ENCODE data around the gene TBC1D10A.

Gene TBC1D10A, protein sequence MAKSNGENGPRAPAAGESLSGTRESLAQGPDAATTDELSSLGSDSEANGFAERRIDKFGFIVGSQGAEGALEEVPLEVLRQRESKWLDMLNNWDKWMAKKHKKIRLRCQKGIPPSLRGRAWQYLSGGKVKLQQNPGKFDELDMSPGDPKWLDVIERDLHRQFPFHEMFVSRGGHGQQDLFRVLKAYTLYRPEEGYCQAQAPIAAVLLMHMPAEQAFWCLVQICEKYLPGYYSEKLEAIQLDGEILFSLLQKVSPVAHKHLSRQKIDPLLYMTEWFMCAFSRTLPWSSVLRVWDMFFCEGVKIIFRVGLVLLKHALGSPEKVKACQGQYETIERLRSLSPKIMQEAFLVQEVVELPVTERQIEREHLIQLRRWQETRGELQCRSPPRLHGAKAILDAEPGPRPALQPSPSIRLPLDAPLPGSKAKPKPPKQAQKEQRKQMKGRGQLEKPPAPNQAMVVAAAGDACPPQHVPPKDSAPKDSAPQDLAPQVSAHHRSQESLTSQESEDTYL

DNA sequence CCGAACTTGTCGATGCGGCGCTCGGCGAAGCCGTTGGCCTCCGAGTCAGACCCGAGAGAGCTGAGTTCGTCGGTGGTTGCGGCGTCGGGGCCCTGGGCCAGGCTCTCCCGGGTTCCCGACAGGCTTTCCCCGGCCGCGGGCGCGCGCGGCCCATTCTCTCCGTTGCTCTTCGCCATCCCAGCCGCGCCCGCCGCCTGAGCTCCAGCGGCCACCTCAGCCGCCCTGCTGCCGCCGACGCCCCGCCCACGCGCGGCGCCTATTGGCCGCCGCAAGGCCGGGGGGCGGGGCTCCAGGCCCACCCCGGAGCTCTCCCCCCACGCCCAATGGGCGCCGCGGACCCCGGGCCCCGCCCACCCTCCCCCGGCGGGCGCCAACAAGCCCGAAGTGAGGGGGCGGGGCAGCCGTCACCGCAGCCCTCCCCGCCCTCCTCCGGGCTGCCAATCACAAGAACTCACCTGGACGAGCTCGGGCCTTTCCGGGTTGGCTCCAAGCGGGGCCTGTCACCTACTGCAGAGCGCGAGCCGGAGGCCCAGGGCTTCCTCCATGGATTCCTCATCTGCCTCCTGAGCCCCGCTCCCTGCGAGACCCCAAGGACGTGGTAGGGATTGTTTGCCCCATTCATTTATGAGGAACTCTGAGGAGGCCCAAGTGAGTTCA, at the start of gene TBC1D10A:
TSS of gene TBC1D10A (minus strand) at position 236 of the 657 bp plus-strand sequence. CDS start at position 176, 60 bp downstream.
- TF ChIP-seq, protein P1, sequence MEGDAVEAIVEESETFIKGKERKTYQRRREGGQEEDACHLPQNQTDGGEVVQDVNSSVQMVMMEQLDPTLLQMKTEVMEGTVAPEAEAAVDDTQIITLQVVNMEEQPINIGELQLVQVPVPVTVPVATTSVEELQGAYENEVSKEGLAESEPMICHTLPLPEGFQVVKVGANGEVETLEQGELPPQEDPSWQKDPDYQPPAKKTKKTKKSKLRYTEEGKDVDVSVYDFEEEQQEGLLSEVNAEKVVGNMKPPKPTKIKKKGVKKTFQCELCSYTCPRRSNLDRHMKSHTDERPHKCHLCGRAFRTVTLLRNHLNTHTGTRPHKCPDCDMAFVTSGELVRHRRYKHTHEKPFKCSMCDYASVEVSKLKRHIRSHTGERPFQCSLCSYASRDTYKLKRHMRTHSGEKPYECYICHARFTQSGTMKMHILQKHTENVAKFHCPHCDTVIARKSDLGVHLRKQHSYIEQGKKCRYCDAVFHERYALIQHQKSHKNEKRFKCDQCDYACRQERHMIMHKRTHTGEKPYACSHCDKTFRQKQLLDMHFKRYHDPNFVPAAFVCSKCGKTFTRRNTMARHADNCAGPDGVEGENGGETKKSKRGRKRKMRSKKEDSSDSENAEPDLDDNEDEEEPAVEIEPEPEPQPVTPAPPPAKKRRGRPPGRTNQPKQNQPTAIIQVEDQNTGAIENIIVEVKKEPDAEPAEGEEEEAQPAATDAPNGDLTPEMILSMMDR (IDR thresholded peaks at IDR 0.05; ENCODE audit: low read depth, low read length) = no peak
- H3K4me3 ChIP-seq (replicated peaks in 1 of 2; ENCODE audit: low read depth in 2 of 2, low read length in 2 of 2) = peak within 1 kb of the TSS; percentile 75 to 95
- peak; percentile 80 to 94 for DNase-seq (ENCODE audit: low read depth in 2 of 2)

DNA sequence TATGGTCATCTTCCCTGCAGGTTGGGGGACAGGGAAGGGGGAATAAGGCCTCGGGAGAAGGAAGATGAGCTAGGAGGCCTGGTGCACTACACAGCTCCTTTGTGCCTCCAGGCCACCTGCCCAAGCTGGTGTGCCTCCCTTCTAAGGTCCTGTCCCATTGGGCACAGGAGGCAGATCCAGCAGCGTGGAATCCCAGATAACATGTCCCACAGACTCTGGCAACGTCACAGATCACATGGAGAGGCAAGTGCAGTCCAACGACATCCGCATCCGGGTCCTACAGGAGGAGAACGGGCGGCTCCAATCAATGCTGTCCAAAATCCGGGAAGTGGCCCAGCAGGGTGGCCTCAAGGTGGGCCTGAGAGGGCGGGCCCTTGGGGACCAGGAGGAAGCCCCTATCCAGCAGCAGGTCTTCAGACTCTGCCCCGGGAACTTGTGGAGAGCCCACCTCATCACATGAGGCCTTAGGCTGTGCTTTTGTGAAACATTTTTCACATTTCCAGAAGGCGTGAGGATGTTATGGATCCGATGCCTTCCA, 48.6 kb upstream of the TBC1D10A start:
- no peak for DNase-seq (ENCODE audit: low read depth in 2 of 2)
- H3K4me3 ChIP-seq (replicated peaks in 1 of 2; ENCODE audit: low read depth in 2 of 2, low read length in 2 of 2) = no peak overlapping the region
- TF ChIP-seq, protein P1 (IDR thresholded peaks at IDR 0.05; ENCODE audit: low read depth, low read length) = no peak

DNA sequence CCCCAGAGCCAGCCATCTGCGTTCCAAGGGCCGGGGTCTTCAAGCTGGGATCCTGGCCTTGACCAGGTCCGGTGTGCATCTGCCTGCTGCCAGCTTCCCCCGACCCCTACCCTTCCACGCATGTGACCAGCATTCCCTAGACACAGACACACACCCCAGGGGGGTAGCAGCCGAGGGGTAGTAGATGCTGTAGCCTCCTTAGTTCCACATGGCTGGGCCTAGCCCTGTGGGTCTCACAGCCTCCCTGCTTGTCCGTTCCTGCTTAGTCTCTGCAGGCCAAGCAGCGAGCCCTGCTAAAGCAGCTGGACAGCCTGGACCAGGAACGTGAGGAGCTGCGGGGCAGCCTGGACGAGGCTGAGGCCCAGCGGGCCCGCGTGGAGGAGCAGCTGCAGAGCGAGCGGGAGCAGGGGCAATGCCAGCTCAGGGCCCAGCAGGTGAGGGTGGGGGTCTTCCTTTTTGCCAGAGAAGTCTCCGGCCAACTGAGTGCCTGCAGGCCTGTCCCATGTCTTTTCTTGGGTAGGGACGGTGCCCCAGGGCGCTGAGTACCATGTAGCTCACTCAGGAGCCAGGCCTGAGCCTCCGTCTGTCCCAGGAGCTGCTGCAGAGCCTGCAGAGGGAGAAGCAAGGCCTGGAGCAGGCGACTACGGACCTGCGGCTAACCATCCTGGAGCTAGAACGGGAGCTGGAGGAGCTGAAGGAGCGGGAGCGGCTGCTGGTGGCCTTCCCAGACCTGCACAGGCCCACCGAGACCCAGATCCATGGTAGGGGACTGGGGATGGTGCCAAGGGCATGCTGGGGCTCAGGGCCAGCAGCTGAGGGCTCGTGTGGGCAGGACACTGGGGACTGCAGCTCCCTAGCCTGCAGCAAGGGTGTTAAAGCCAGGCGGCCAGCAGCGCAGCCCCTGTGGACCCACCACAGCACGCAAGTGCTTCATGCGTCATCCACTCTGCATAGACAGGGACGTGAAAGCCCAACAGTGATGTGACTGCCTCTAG, 46.9 kb upstream of the TBC1D10A start:
- DNase-seq (ENCODE audit: low read depth in 2 of 2) = no peak
- no peak overlapping the region for H3K4me3 ChIP-seq (replicated peaks in 1 of 2; ENCODE audit: low read depth in 2 of 2, low read length in 2 of 2)
- TF ChIP-seq, protein P1 (IDR thresholded peaks at IDR 0.05; ENCODE audit: low read depth, low read length) = no peak

DNA sequence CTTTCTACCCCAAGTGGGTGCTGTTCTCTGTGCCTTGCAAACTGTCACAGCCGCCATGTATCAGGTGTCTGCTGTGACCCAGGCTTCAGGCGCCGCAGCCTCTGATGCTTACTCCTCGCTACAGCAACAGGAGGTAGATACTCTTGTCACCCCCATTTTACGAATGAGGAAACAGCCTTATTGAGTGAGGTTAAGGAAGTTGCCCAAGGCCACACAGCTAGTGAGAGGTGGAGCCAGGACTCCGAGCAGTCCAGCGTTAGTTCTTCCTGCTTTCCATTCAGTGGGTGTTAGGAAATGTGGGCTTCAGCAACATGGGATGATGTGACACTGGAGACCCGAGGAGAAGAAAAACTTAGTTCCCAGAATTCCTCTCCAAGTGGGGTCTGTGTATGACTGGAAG, 46.2 kb upstream of the TBC1D10A start:
- no peak overlapping the region for H3K4me3 ChIP-seq (replicated peaks in 1 of 2; ENCODE audit: low read depth in 2 of 2, low read length in 2 of 2)
- no peak for DNase-seq (ENCODE audit: low read depth in 2 of 2)
- TF ChIP-seq, protein P1 (IDR thresholded peaks at IDR 0.05; ENCODE audit: low read depth, low read length) = no peak

DNA sequence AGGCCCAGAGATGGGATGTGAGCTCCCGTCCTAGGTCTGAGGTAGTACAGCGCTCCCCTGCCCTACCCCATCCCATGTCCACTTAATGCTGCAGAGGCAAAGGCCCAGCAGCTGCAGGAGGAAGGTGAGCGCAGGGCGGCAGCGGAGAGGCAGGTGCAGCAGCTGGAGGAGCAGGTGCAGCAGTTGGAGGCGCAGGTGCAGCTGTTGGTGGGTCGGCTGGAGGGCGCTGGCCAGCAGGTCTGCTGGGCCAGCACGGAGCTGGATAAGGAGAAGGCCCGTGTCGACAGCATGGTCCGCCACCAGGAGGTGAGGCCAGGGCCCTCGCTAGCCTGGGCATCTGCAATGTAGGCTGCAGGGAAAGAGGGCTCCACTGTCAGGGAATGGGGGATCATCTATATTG, 45.2 kb upstream of the TBC1D10A start:
- DNase-seq (ENCODE audit: low read depth in 2 of 2) = no peak
- H3K4me3 ChIP-seq (replicated peaks in 1 of 2; ENCODE audit: low read depth in 2 of 2, low read length in 2 of 2) = no peak overlapping the region
- TF ChIP-seq, protein P1 (IDR thresholded peaks at IDR 0.05; ENCODE audit: low read depth, low read length) = no peak

DNA sequence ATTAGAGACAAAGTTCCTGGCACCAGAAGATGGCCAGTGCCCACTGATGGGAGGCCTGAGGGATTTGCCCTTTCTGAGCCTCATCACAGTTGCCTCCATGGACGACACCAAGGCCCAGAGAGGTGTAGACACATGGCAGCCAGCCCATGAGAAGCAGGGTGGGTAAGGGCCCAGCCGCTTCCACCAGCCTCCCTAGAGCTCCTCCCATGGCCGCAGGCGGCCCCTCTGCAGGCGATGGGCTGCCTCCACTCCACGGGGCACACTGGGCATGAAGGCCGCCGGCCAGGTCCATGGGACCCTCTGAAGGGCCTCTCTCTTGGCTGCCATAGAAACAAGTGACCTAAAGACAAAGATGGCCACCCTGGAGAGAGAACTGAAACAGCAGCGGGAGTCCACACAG, 44.6 kb upstream of the TBC1D10A start:
- TF ChIP-seq, protein P1 (IDR thresholded peaks at IDR 0.05; ENCODE audit: low read depth, low read length) = no peak
- H3K4me3 ChIP-seq (replicated peaks in 1 of 2; ENCODE audit: low read depth in 2 of 2, low read length in 2 of 2) = no peak overlapping the region
- DNase-seq (ENCODE audit: low read depth in 2 of 2) = no peak

All from cardiac fibroblast (primary cell).